Urothelium cell line (cell line): ENCODE measurements around the gene IL1RL2.
A peak's percentile ranks its signal among the peaks of the same experiment; 100 is the strongest.

Experiments used
- DNase-seq: peaks from one replicate; pipeline ENCODE4 v3.0.0; 2011; ENCODE audit warnings: low spot score, mixed read lengths
- FAIRE-seq: peaks from 2 replicates; lab custom pipeline; 2011; peaks lifted over from hg19 to GRCh38; lab: Jason Lieb, UNC

IL1RL2 gene

DNA sequence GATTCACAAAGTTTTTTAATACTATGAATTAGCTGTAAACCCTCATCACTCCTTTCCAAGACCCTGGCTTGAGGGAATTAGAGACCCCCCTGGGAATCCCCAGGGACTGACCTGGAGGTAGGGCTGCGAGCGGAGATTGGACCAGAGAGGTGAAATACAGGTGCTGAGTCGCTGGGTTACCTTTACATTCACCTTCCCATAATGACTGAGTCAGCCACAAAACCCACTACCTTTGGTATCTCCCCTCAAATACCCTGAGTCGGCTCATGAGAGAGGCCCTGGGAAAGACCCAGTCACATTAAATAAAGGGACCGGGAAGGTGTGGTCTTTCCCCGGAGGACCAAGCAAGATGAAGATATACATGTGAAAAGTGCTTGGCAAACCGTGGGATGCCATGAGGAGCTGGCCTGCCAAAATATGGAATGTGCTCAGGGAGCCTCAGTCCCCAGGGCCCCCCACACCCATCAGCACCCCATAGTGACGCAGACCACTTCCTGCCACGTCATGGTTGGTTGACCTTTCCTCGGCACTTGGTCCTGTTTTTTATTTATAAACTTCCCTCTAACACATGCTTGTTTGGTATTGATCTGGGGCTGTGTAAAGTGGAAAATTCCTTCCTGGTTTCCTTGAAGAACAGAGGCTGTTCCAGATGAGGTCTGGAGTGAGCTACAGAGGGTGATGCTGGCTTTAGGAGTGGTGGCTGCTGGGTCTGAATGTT lies 51.4 kb downstream of the IL1RL2 start:
- no peak for DNase-seq
- FAIRE-seq = no peak

GRCh38 chr2:102238778-102239177 lies 52.0 kb downstream of the IL1RL2 start:
- FAIRE-seq (no peak), DNase-seq (no peak)

DNA sequence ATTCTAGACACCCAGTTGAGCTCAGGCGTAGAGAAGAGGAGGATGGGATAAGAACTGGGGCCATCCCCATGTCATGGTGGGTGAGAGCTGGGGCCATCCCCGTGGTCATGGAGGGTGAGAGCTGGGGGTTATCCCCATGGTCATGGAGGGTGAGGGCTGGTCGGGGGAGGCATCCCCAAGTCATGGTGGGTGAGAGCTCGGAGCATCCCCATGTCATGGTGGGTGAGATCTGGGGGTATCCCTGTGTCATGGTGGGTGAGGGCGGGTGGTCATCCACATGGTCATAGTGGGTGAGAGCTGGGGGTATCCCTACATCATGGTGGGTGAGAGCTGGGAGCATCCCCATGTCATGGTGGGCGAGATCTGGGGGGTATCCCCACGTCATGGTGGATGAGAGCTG lies 52.5 kb downstream of the IL1RL2 start:
- DNase-seq (no peak), FAIRE-seq (no peak)

- no peak for FAIRE-seq
- peak; percentile 92 for DNase-seq
Measured at GRCh38 chr2:102240640-102241370, 54.0 kb downstream of the IL1RL2 start.

GRCh38 chr2:102241616-102242305 lies 54.9 kb downstream of the IL1RL2 start:
- DNase-seq (no peak), FAIRE-seq (no peak)

DNA sequence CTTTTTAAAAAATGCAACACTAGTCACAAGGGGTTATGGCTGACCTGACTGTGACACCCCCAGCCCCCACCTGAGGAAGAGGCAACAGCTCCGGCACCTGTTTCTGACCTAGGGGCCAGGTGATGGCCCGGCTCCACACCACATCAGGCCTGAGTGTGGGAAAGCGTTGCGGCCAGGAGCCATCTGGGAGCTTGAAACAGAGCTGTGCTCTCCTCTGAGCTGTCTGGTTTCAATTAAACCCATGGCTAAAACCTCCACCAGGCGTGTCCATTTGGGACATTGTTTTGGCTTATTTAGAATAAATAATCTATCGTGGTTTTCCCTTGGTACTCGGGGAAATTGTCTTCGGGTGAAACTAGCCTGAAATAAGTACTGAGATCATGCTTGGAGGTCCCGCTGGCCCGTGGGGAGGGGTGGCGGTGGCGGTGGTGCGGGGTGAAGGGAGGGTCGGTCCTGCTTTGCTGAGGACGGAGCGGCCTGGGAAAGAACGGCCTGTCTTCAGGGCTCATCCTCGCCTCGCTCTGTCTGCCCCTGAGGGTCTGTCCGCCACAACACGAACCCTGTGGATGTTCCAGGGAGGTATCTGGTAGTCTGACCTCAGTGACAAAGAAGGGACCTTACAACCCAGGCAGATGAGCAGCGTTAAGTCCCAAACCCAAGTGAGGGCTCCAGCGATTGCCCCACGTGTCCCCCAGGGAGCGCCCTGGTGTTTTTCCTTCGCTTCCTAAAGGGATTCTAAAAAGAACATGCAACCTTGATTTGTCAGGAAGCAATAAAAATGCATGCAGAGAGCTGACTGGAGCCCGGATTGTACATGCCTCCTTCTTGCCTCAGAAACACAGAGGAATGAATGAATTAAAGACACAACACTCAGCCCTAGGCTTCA lies 58.7 kb downstream of the IL1RL2 start:
- no peak for DNase-seq
- FAIRE-seq = no peak

DNA sequence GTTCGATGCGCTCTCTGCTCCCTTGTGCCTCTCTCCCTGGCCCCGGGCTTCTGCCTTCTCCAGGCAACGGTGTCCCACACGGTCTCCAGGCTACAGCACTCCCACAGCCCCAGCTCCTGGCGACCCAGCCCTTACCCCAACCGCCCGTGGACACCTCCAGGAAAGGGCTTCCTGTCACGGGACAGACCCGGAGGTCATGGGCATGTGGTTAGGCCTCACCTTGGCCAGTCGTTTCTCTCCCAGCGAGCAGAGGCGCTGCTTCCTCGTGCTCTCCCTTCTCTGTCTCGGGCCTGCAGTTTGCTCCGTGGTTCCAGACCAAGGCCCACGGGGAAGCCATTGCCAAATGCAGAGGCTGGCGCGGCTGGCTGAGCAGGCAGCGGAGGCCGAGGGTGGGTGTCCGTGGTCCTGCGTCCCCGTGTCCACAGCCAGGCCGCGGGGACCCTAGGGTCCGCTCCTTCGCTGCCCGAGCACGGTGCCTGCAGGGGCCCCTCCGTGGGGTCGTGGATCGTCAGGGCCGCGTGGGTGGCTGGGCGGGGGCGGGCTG lies 63.5 kb downstream of the IL1RL2 start:
- FAIRE-seq (no peak), DNase-seq (no peak)

- FAIRE-seq (no peak), DNase-seq (no peak)
Measured at GRCh38 chr2:102251042-102251848, 64.4 kb downstream of the IL1RL2 start.

DNA sequence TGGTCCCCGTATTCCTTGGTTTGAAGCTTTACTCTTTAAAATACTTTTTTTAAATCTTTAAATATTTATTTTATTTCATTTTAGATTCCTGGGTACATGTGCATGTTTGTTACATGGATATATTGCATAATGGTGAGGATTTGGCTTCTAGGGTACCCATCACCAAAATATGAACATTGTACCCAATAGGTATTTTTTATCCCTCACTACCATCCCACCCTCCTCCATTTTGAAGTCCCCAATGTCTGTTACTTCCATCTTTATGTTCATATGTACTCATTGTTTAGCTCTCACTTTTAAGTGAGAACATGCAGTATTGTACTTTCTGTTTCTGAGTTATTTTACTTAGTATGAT lies 65.0 kb downstream of the IL1RL2 start:
- no peak for FAIRE-seq

DNA sequence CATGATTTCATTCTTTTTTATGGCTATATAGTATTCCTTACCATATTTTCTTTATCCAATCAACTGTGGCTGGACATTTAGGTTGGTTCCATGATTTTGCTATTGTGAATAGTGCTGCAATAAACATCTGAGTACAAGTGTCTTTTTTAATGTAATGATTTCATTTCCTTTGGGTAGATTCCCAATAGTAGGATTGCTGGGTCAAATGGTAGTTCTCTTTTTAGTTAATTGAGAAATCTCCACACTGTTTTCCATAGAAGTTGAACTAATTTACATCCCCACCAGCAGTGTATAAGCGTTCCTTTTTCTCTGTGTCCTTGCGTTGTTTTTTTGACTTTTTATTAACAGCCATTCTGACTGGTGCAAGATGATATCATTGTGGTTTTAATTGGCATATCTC lies 65.4 kb downstream of the IL1RL2 start:
- DNase-seq (no peak), FAIRE-seq (no peak)

More for the DNA sequence above, 65.0 kb downstream of the IL1RL2 start:
- DNase-seq = no peak

- DNase-seq (no peak), FAIRE-seq (no peak)
Measured at GRCh38 chr2:102253140-102253752, 66.4 kb downstream of the IL1RL2 start.

DNA sequence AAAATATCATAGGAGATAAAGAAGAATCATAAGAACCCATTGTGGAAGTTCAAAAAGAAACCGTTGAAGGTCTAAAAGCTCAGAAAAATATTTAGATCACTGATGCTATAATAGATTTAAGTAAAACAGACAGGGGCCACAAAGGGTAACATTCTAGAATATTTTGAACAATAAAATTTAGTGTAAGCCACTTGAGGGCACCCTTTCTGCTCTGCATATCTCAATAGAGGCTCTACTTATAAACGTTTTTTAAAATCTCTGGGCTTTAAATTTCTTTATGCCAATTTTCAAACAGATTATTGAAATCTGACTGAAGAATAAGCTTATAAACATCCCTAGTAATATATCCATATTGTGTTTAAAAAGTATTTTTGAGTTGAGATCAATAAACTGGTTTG lies 66.9 kb downstream of the IL1RL2 start:
- FAIRE-seq (no peak), DNase-seq (no peak)

DNA sequence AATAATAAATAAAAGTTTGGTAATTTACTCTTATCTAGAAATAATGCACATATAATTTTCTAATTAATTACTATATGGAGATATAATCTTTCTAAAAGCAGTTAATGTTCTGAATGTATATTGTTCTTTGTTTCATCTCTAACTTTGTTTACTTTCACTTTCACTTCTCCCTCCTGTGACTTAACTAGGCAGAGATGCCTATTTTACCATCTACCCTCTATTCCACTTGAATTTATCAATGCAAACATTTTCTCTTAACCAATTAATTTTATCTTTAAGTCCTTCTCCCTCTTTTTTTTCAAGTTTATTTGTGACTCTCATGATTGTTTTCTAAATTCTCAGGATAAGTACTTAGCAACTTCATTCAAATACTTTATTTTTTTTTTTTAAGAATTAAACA lies 69.5 kb downstream of the IL1RL2 start:
- DNase-seq = no peak
- no peak for FAIRE-seq

- FAIRE-seq (no peak), DNase-seq (no peak)
Measured at GRCh38 chr2:102256874-102257462, 70.1 kb downstream of the IL1RL2 start.

DNA sequence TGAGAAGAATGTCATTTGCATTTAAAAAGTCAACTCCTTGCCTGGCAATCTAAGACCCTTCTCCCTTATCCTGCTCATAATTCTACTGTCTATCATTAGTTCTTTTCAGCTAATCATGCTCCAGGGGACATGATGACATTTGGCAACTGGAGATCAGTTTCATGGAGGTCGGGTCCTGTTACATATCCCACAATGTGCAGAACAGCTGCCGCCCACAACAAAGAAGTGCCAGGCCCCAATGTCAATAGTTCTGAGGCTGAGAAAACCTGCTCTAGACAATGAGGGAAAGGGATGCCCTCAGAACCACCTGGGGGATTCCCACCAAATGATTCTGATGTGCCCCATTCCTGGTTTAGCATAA lies 71.2 kb downstream of the IL1RL2 start:
- FAIRE-seq (no peak), DNase-seq (no peak)

GRCh38 chr2:102258386-102259074 lies 71.7 kb downstream of the IL1RL2 start:
- FAIRE-seq (peak; percentile 70), DNase-seq (peak; percentile 76)

DNA sequence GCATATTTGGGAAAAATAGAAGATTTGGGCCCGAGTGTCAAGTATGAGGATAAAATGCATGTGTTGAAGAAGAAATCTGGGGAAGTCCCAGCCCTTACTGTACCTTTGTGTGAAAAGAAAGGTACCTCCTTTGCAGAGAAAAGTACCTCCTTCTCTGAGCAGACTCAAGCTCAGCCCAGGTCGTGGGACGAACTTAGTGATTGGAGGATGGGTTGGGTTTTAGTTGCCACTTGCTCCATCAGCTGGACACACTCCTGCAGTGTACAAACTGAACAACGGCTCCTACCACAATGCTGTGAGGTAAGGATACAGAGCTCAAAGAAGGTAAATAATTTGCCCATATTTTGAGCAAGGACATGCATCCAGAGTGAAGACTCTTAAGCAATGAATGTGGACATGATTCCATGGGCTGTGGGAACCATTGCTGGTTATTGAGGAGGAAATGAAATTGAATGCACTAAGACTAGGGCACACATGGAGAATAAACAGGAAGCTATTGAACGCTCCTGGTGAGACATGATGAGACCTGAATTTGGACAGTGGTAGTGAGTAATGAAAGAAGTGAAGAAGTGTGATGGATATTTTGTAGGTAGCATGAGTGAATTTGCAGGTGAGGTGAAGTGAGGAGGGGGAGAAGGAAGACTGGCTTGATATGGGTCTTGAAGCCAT lies 74.8 kb downstream of the IL1RL2 start:
- DNase-seq (no peak), FAIRE-seq (no peak)
